ENCODE results near the gene LTBP1.

DNA sequence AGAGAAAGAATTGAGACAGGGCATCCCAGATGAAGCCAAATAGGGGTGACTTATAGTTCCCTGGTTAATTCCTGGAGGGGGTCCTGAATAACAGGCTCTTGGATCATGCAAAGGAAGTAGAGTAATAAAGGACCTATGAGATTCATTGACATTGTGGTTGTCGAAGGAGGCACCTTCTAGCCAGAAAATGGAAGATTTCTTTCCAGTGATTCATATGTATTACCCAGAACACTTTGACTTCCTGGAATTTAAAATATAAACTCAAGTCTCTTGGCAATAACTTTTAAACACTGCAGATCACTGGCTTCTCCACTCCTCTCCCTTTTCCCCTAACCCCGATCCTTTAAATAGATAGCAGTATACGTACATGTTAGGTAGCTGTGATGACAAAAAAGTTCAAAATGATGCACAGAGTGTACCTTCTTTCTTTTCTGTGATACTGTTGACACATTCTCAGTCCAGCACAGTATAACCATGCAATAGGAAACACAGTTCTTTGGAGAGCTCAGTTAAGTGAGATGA is 211.8 kb downstream of the LTBP1 start:
- no peak for TF ChIP-seq EZH2 (IDR thresholded peaks at IDR 0.05; ENCODE audit: low read length)
- TF ChIP-seq, protein P1, sequence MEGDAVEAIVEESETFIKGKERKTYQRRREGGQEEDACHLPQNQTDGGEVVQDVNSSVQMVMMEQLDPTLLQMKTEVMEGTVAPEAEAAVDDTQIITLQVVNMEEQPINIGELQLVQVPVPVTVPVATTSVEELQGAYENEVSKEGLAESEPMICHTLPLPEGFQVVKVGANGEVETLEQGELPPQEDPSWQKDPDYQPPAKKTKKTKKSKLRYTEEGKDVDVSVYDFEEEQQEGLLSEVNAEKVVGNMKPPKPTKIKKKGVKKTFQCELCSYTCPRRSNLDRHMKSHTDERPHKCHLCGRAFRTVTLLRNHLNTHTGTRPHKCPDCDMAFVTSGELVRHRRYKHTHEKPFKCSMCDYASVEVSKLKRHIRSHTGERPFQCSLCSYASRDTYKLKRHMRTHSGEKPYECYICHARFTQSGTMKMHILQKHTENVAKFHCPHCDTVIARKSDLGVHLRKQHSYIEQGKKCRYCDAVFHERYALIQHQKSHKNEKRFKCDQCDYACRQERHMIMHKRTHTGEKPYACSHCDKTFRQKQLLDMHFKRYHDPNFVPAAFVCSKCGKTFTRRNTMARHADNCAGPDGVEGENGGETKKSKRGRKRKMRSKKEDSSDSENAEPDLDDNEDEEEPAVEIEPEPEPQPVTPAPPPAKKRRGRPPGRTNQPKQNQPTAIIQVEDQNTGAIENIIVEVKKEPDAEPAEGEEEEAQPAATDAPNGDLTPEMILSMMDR (optimal IDR thresholded peaks at IDR 0.05 in 1 of 3, IDR thresholded peaks at IDR 0.05 in 1 of 3, conservative IDR thresholded peaks at IDR 0.05 in 1 of 3; ENCODE audit: extremely low read depth in 1 of 3, insufficient read depth in 2 of 3, low read length in 3 of 3): no peak

Measured in keratinocyte (primary cell).